Liver (tissue), 9 donors: ENCODE results near the gene DOC2B. TPM values are rescaled to one million over a fixed set of nuclear protein-coding genes. Genes with fewer than 3 reads are reported as not detected.
A peak's percentile ranks its signal among the peaks of the same experiment; 100 is the strongest.
"Not testable (repeated sequence)": the region's sequence is repeated elsewhere in the genome, so short reads cannot be mapped to it uniquely, and the experiment has no call there.

Source experiments
- DNase-seq: peaks from one replicate; pipeline ENCODE4 v3.0.0-alpha.2; 2017; ENCODE audit warnings: low spot score
- H3K27ac ChIP-seq, 2 donors: one replicate each; pipeline ENCODE4 v1.7.0; 2013; ENCODE audit warnings: inconsistent platforms in 2 of 2, low read length in 2 of 2, control low read depth in 1 of 2, low read depth in 1 of 2, mild to moderate bottlenecking in 1 of 2
- H3K27me3 ChIP-seq, 4 donors: one replicate each; pipeline versions ENCODE4 v1.6.1 to v1.7.0; 2013; ENCODE audit warnings: low read length in 3 of 4, inconsistent platforms in 1 of 4, mild to moderate bottlenecking in 1 of 4, moderate library complexity in 1 of 4; ENCODE audit not compliant: control insufficient read depth in 4 of 4, insufficient read depth in 4 of 4
- H3K36me3 ChIP-seq, 4 donors: one replicate each; pipeline versions ENCODE4 v1.6.1 to v1.7.0; 2013; ENCODE audit warnings: low read length in 3 of 4, mild to moderate bottlenecking in 3 of 4, low read depth in 1 of 4, moderate library complexity in 1 of 4; ENCODE audit not compliant: control insufficient read depth in 4 of 4, insufficient read depth in 3 of 4
- H3K4me1 ChIP-seq, 4 donors: one replicate each; pipeline versions ENCODE4 v1.6.1 to v1.7.0; 2013; ENCODE audit warnings: low read length in 3 of 4, mild to moderate bottlenecking in 3 of 4, moderate library complexity in 1 of 4; ENCODE audit not compliant: control insufficient read depth in 4 of 4, insufficient read depth in 4 of 4
- H3K4me3 ChIP-seq, 3 donors: one replicate each; pipeline versions ENCODE4 v1.6.1 to v1.7.0; 2013; ENCODE audit warnings: low read length in 3 of 3, control low read depth in 1 of 3, low read depth in 1 of 3, mild to moderate bottlenecking in 1 of 3
- H3K9ac ChIP-seq, 2 donors: one replicate each; pipeline ENCODE4 v1.7.0; 2013; ENCODE audit warnings: low read length in 2 of 2, mild to moderate bottlenecking in 2 of 2, moderate library complexity in 2 of 2, control low read depth in 1 of 2, low read depth in 1 of 2
- H3K9me3 ChIP-seq, 4 donors: one replicate each; pipeline versions ENCODE4 v1.6.1 to v1.7.0; 2013; ENCODE audit warnings: low read length in 3 of 4; ENCODE audit not compliant: control insufficient read depth in 4 of 4
- EGR1 ChIP-seq, 2 donors: IDR thresholded peaks; 2 replicates each; pipeline ENCODE4 v1.6.1; 2016 to 2018; ENCODE audit warnings: antibody characterized with exemption in 2 of 2, low read depth in 2 of 2
- FOXA1 ChIP-seq: IDR thresholded peaks from 2 replicates; pipeline ENCODE4 v1.6.1; 2016; ENCODE audit warnings: antibody characterized with exemption
- GABPA ChIP-seq, 2 donors: IDR thresholded peaks in 1 of 2; conservative IDR thresholded peaks in 1 of 2; 2 replicates each; pipeline ENCODE4 v1.6.1; 2016; ENCODE audit warnings: antibody characterized with exemption in 2 of 2, mild to moderate bottlenecking in 1 of 2, moderate library complexity in 1 of 2
- HNF4A ChIP-seq, 2 donors: conservative IDR thresholded peaks; 2 replicates each; pipeline ENCODE4 v1.6.1; 2016; ENCODE audit warnings: antibody characterized with exemption in 2 of 2, mild to moderate bottlenecking in 2 of 2
- HNF4G ChIP-seq: IDR thresholded peaks from 2 replicates; pipeline ENCODE4 v1.6.1; 2016; ENCODE audit warnings: antibody characterized with exemption
- NR2F2 ChIP-seq: IDR thresholded peaks from 2 replicates; pipeline ENCODE4 v1.6.1; 2016; ENCODE audit warnings: antibody characterized with exemption
- RAD21 ChIP-seq, 2 donors: IDR thresholded peaks; 2 replicates each; pipeline ENCODE4 v1.6.1; 2016; ENCODE audit warnings: antibody characterized with exemption in 2 of 2, mild to moderate bottlenecking in 2 of 2
- RXRA ChIP-seq, 2 donors: IDR thresholded peaks; 2 replicates each; pipeline ENCODE4 v1.6.1; 2017 to 2018; ENCODE audit warnings: antibody characterized with exemption in 2 of 2, mild to moderate bottlenecking in 1 of 2
- SP1 ChIP-seq: IDR thresholded peaks from 2 replicates; pipeline ENCODE4 v1.6.1; 2018; ENCODE audit warnings: antibody characterized with exemption, mild to moderate bottlenecking
- TAF1 ChIP-seq: conservative IDR thresholded peaks from 2 replicates; pipeline ENCODE4 v1.6.1; 2016; ENCODE audit warnings: antibody characterized with exemption, mild to moderate bottlenecking
- YY1 ChIP-seq: IDR thresholded peaks from 2 replicates; pipeline ENCODE4 v1.6.1; 2016; ENCODE audit warnings: antibody characterized with exemption, mild to moderate bottlenecking
- WGBS: extraction: QIAGEN DNeasy Blood & Tissue Kit; methylation state at CpG from one replicate; pipeline ENCODE4 v1.1.7; 2013; 5-methylcytosine and 5-hydroxymethylcytosine counted together
- polyA plus RNA-seq, 2 donors: library from polyadenylated mRNA; stranded (reverse) in 1 of 2; unstranded in 1 of 2; fragments of 200-250 nt in 1 of 2; fragments of >200 nt in 1 of 2; fragmentation: Nextera tagmentation in 1 of 2; extraction: Ambion mirVana in 1 of 2; gene quantifications; one replicate each; pipeline versions ENCODE4 v1.2.1 to v1.2.3, GENCODE V29; 2013 to 2015
- total RNA-seq, 2 donors: library from RNA; depleted of rRNA; stranded (reverse); fragments of >200 nt; gene quantifications; one replicate each; pipeline ENCODE4 v1.2.3, GENCODE V29; 2014
- TF ChIP-seq, protein P1 (sequence below): fragments of 150-350 bp; IDR thresholded peaks from 2 replicates; pipeline ENCODE4 v1.5.1; 2017; ENCODE audit warnings: improper control_type of control experiment, low read depth, low read length; ENCODE audit not compliant: missing input control
- TF ChIP-seq, protein P2 (sequence below): IDR thresholded peaks from 2 replicates; pipeline ENCODE4 v1.6.1; 2016; ENCODE audit warnings: antibody characterized with exemption
- donor health status: healthy.
- donor health status: healthy.
- donor health status: healthy.
- donor health status: healthy.
- donor health status: healthy.

Gene DOC2B
- total and polyA plus RNA-seq, 4 donors, result 0.08 to 1.0 (median 0.61) TPM

DNA sequence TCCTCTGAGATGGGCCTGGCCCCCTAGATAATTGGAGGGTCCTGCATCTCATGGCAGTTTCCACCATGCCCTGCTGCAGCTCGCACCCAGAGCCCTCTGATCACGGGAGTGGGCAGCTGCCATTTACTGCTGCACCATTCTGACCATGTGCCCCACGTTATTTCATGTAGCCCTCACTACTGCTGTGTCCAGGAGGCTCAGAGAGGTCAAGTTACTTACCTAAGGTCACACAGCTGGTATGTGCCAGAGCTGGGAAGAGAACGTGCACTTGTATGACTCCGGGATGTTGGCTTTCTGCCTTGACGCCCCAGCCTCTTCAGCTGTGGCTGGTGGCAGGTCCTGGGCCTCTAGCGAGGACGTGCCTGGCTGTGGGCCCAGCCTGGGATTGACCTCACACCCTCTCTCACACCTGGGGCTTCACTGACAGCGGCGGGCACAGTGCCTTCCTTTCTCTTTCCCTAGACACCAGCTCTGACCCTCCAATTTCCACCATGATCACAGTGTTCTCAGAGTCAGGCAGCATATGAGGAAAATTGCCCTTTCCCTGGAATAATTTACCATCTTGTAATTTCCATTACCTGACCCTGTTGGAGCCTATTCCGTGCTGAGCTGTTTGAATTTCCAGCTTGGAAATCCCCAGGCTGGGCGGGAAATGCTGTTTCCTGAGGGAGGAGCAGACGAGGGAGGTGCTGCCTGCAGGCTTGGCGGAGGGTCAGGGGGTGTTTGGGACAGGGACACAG lies 18.5 kb upstream of the DOC2B start:
- peaks cover 6 to 13% (median 12%) of the 10 kb centered on the region in 4 donors for H3K4me1 ChIP-seq
- peak overlapping the region; percentile 22 to 51 for H3K27ac ChIP-seq
- peak overlapping the region in 1 of 2 donors; percentile 28 for H3K9ac ChIP-seq
- no peaks in the 10 kb centered on the region for H3K27me3 ChIP-seq
- peak overlapping the region in 1 of 3 donors; percentile 7 for H3K4me3 ChIP-seq
- 26% methylated on average over 14 of the region's 14 CpGs for WGBS
- TF ChIP-seq RXRA (IDR thresholded peaks at IDR 0.05), result peak; percentile 51 to 68
- no peak for TF ChIP-seq FOXA1
- TF ChIP-seq EGR1 (IDR thresholded peaks at IDR 0.05; ENCODE audit: low read depth in 2 of 2), result no peak
- peak; percentile 69 for TF ChIP-seq NR2F2
- TF ChIP-seq SP1, result peak; percentile 34
- TF ChIP-seq TAF1, result no peak
- peak in 1 of 2 donors; percentile 45 for TF ChIP-seq RAD21 (IDR thresholded peaks at IDR 0.05)
- no peak for TF ChIP-seq HNF4G
- DNase-seq, result no peak
- H3K9me3 ChIP-seq, result no peaks in the 10 kb centered on the region
- no peaks in the 10 kb centered on the region for H3K36me3 ChIP-seq

DNA sequence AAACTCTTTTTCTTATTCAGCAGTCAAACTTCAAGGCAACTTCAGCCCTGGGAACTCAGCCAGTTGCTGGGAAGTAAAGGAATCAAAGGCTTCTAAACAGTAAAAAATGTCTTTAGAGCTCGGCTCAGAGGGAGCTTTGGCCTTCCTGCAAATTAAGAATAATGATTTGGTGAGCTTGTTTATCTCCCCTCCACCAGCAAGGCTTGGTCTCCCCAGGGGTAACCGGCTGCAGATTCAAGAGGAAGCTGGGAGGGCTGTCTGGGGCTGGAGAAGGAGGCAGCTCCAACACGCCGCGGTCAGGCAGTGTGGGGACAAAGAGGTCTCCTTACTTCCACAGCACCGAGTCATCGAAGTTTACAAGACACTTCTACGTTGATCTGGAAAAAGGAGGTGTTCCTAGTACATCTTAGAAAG lies 17.7 kb upstream of the DOC2B start:
- Histone ChIP-seq H3K9me3 (no peaks in the 10 kb centered on the region), H3K27ac (peak overlapping the region in 1 of 2 donors; percentile 51), H3K4me1 (peaks cover 6 to 13% (median 12%) of the 10 kb centered on the region in 4 donors), H3K4me3 (no peak overlapping the region), H3K36me3 (no peaks in the 10 kb centered on the region), H3K27me3 (no peaks in the 10 kb centered on the region), H3K9ac (no peak overlapping the region)
- DNase-seq, result no peak
- TF ChIP-seq RAD21 (IDR thresholded peaks at IDR 0.05) (no peak), YY1 (no peak), GABPA (IDR thresholded peaks at IDR 0.05 in 1 of 2, conservative IDR thresholded peaks at IDR 0.05 in 1 of 2) (no peak), HNF4A (conservative IDR thresholded peaks at IDR 0.05) (no peak)
- TF ChIP-seq, protein P1, sequence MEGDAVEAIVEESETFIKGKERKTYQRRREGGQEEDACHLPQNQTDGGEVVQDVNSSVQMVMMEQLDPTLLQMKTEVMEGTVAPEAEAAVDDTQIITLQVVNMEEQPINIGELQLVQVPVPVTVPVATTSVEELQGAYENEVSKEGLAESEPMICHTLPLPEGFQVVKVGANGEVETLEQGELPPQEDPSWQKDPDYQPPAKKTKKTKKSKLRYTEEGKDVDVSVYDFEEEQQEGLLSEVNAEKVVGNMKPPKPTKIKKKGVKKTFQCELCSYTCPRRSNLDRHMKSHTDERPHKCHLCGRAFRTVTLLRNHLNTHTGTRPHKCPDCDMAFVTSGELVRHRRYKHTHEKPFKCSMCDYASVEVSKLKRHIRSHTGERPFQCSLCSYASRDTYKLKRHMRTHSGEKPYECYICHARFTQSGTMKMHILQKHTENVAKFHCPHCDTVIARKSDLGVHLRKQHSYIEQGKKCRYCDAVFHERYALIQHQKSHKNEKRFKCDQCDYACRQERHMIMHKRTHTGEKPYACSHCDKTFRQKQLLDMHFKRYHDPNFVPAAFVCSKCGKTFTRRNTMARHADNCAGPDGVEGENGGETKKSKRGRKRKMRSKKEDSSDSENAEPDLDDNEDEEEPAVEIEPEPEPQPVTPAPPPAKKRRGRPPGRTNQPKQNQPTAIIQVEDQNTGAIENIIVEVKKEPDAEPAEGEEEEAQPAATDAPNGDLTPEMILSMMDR, result no peak
- TF ChIP-seq, protein P2, sequence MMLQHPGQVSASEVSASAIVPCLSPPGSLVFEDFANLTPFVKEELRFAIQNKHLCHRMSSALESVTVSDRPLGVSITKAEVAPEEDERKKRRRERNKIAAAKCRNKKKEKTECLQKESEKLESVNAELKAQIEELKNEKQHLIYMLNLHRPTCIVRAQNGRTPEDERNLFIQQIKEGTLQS, result no peak
- WGBS, result 53% methylated on average over 8 of the region's 8 CpGs

DNA sequence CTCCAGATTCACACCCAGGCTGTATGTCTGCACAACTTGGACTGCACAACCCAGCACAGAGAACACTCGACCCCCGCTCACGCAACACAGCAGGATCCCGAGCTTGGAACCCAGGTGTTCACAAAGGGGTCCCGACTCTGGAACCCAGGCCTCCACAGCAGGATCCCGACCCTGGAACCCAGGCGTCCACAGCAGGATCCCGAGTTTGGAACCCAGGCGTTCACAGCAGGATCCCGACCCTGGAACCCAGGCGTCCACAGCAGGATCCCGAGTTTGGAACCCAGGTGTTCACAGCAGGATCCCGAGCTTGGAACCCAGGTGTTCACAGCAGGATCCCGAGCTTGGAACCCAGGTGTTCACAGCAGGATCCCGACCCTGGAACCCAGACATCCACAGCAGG lies 16.8 kb upstream of the DOC2B start:
- DNase-seq, result not testable (repeated sequence)

More for the DNA sequence above, 16.8 kb upstream of the DOC2B start:
- 89% methylated on average over 15 of the region's 15 CpGs for WGBS
- not testable (repeated sequence) for H3K9me3 ChIP-seq, H3K36me3 ChIP-seq, H3K9ac ChIP-seq, H3K27ac ChIP-seq, H3K4me3 ChIP-seq, H3K27me3 ChIP-seq
- peaks cover 6 to 13% (median 12%) of the 10 kb centered on the region in 4 donors for H3K4me1 ChIP-seq
